Hematopoietic multipotent progenitor cell treated with erythropoietin and hydrocortisone succinate and interleukin-3 and kit ligand, for 6 days (in vitro differentiated cells): ENCODE results near the gene KDM3A.

Experiments used
- DNase-seq: peaks from one replicate; pipeline ENCODE4 v3.0.0-alpha.2; 2015

KDM3A gene

GRCh38 chr2:86520153-86520552 is 79.0 kb downstream of the KDM3A start:
- DNase-seq: peak; percentile 15

GRCh38 chr2:86521922-86522321 is 80.8 kb downstream of the KDM3A start:
- no peak for DNase-seq

- DNase-seq: no peak
Measured at GRCh38 chr2:86522711-86523110, 81.5 kb downstream of the KDM3A start.

- DNase-seq: no peak
Measured at GRCh38 chr2:86523491-86523890, 82.3 kb downstream of the KDM3A start.

- DNase-seq: no peak
Measured at GRCh38 chr2:86525421-86526340, 84.5 kb downstream of the KDM3A start.

- DNase-seq: no peak
Measured at GRCh38 chr2:86533589-86533988, 92.4 kb downstream of the KDM3A start.

GRCh38 chr2:86541334-86541733 is 100.2 kb downstream of the KDM3A start:
- DNase-seq: no peak
